Endothelial cell of umbilical vein (primary cell): Measurements from ENCODE around the gene WDR90. TPM values are rescaled to one million over a fixed set of nuclear protein-coding genes. Genes with fewer than 3 reads are reported as not detected.

Experiments
- BruUV-seq: library from RNA; stranded (reverse); fragments of 400-500 nt; replicated peaks from 2 replicates; lab custom pipeline; 2021; lab: Mats Ljungman, UMichigan
- CTCF ChIA-PET: fragments of 300-600, 350-600 bp; sonication (Branson Sonifier 250); formaldehyde crosslinking; loops from one replicate; lab custom pipeline; 2021; ENCODE audit warnings: antibody characterized with exemption, inconsistent platforms; lab: Charles Lee
- POLR2A ChIA-PET: fragments of 300-600, 350-600 bp; sonication (Branson Sonifier 250); formaldehyde crosslinking; loops from one replicate; lab custom pipeline; 2021; ENCODE audit warnings: antibody characterized with exemption, inconsistent platforms; lab: Charles Lee
- DNase-seq: peaks from one replicate; pipeline ENCODE4 v3.0.0-alpha.2; 2011; ENCODE audit warnings: low read depth, low spot score
- FAIRE-seq: peaks from 2 replicates; lab custom pipeline; 2011; peaks lifted over from hg19 to GRCh38; lab: Jason Lieb, UNC
- H2AFZ ChIP-seq: 2 replicates; pipeline ENCODE4 v1.6.0; 2012; ENCODE audit warnings: low read depth, low read length, control low read depth, inconsistent platforms
- H3K27ac ChIP-seq: 2 replicates; pipeline ENCODE4 v1.5.1; 2011; ENCODE audit warnings: low read depth, mild to moderate bottlenecking, control low read depth, low read length, moderate library complexity; ENCODE audit not compliant: insufficient read depth
- H3K27me3 ChIP-seq, 2 experiments: 2 replicates each; pipeline versions ENCODE4 v1.6.0 to v1.6.1; 2011; ENCODE audit warnings: low read length in 2 of 2, mixed read lengths in 1 of 2; ENCODE audit not compliant: control insufficient read depth in 2 of 2, insufficient read depth in 2 of 2
- H3K36me3 ChIP-seq, 2 experiments: 2 replicates in 1 of 2; 3 replicates in 1 of 2; pipeline ENCODE4 v1.5.1; 2011; ENCODE audit warnings: low read length in 2 of 2, mild to moderate bottlenecking in 1 of 2, moderate library complexity in 1 of 2; ENCODE audit not compliant: control insufficient read depth in 2 of 2, insufficient read depth in 2 of 2; ENCODE audit errors: extremely low read depth in 1 of 2
- H3K4me1 ChIP-seq: 3 replicates; pipeline ENCODE4 v1.5.1; 2011; ENCODE audit warnings: mild to moderate bottlenecking, low read length; ENCODE audit not compliant: control insufficient read depth, insufficient read depth; ENCODE audit errors: extremely low read depth
- H3K4me2 ChIP-seq: 2 replicates; pipeline ENCODE4 v1.6.1; 2011; ENCODE audit warnings: low read length, control low read depth, mixed read lengths; ENCODE audit not compliant: insufficient read depth
- H3K4me3 ChIP-seq, 3 experiments: fragments of 200-600 bp in 1 of 3; sonication (generic), shearing (Covaris generic) in 1 of 3; replicated peaks in 1 of 3; 2 replicates each; pipeline ENCODE4 v1.5.1; 2011 to 2016; ENCODE audit warnings: control low read depth in 3 of 3, low read length in 3 of 3, mild to moderate bottlenecking in 2 of 3, inconsistent platforms in 1 of 3, low read depth in 1 of 3, moderate library complexity in 1 of 3; ENCODE audit not compliant: insufficient read depth in 1 of 3
- H3K79me2 ChIP-seq: 2 replicates; pipeline ENCODE4 v1.6.0; 2012; ENCODE audit warnings: low read length, inconsistent platforms; ENCODE audit not compliant: control insufficient read depth, insufficient read depth
- H3K9ac ChIP-seq: replicated peaks from 2 replicates; pipeline ENCODE3; 2011; ENCODE audit warnings: low read length, control low read depth; ENCODE audit not compliant: insufficient read depth; ENCODE audit errors: extremely low read depth
- H3K9me1 ChIP-seq: replicated peaks from 3 replicates; pipeline ENCODE4 v1.6.0; 2011; ENCODE audit warnings: mild to moderate bottlenecking, low read length; ENCODE audit not compliant: control insufficient read depth, insufficient read depth; ENCODE audit errors: extremely low read depth
- H3K9me3 ChIP-seq: replicated peaks from 2 replicates; pipeline ENCODE4 v1.5.1; 2012; ENCODE audit warnings: low read length, inconsistent platforms; ENCODE audit not compliant: control insufficient read depth, insufficient read depth
- H4K20me1 ChIP-seq: replicated peaks from 2 replicates; pipeline ENCODE3; 2011; ENCODE audit warnings: mild to moderate bottlenecking, low read length; ENCODE audit not compliant: control insufficient read depth, insufficient read depth; ENCODE audit errors: extremely low read depth
- JUN ChIP-seq: IDR thresholded peaks from 2 replicates; pipeline ENCODE4 v1.6.1; 2011; ENCODE audit warnings: borderline replicate concordance, low read depth; ENCODE audit not compliant: insufficient read length, insufficient read depth
- POLR2A ChIP-seq: IDR thresholded peaks from 2 replicates; pipeline ENCODE4 v1.6.1; 2012; ENCODE audit warnings: low read depth, mild to moderate bottlenecking, control low read depth, low read length
- POLR2AphosphoS5 ChIP-seq: IDR thresholded peaks from 2 replicates; pipeline ENCODE4 v1.6.1; 2012; ENCODE audit warnings: low read depth, mild to moderate bottlenecking, control low read depth, low read length, moderate library complexity; ENCODE audit not compliant: insufficient read depth
- dilution Hi-C: fragments of 300-500 bp; cut with MboI; formaldehyde crosslinking; loops from one replicate; pipeline ENCODE4 v1.15.0; 2019; ENCODE audit warnings: low sequenced_read_pairs; ENCODE audit not compliant: extremely low pct_ligation_motif_present
- intact Hi-C: fragments of 100-400 bp; cut with micrococcal nuclease; formaldehyde crosslinking; loops from one replicate; pipeline ENCODE4 v1.10.0; 2022
- polyA plus RNA-seq, 4 experiments: library from polyadenylated mRNA; depleted of rRNA in 3 of 4; stranded (reverse) in 3 of 4; unstranded in 1 of 4; fragments of >200 nt; gene quantifications; 2 replicates each; pipeline versions ENCODE4 v1.2.1 to v1.2.3, GENCODE V29; 2011 to 2012; ENCODE audit warnings: missing spikeins in 1 of 4
- total RNA-seq: library from RNA; stranded (reverse); gene quantifications from 2 replicates; pipeline ENCODE4 v1.2.3, GENCODE V29; 2021
- TF ChIP-seq, protein P1 (sequence below): IDR thresholded peaks from 2 replicates; pipeline ENCODE4 v1.6.1; 2011; ENCODE audit not compliant: insufficient read depth, insufficient read length

WDR90 gene
- total and polyA plus RNA-seq, 2 donors (not counting 3 experiments of a cell fraction or from before 2014, with no cell fraction given), result 22.2 to 51.8 TPM

DNA sequence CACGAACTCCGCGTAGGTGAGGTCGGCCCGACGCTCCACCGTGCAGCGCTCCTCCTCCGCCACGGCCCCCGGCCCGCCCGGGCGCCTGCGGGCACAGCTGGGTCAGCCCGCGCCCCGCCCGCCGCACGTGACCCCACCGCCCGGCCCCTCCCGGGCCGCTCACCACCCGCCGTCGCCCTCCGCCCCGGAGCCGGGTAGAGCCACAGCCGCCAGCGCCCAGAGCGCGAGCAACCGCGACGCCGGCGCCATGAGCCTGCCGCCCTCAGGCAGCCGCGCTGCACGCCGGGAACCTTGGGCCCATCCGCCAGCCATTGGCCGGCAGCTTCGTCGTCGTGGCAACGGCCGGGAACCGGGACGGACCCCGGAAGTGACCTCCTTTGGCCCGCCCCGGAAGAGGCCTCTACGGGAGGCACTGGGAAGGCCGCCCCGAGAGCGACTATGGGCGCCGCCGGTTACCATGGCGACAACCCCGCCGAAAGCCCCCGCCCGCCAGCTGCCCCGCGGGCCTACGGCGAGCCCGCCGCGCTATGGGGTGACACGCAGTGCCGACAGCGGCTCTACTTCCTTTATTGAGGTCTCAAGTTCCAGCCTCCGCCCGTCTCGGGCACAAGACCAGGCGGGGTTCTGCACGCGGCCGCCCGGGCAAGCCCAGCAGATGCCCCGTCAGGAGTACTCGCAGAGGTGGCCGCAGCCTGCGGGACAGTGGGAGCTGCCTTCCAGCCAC lies 35.1 kb downstream of the WDR90 start, which contains the start of gene JMJD8:
Gene JMJD8, minus strand, starts transcription at position 264 of the 724 bp plus-strand sequence. Its CDS starts 15 bp downstream, at position 249.
- H3K27me3 ChIP-seq, result no peaks in the 10 kb centered on the region

DNA sequence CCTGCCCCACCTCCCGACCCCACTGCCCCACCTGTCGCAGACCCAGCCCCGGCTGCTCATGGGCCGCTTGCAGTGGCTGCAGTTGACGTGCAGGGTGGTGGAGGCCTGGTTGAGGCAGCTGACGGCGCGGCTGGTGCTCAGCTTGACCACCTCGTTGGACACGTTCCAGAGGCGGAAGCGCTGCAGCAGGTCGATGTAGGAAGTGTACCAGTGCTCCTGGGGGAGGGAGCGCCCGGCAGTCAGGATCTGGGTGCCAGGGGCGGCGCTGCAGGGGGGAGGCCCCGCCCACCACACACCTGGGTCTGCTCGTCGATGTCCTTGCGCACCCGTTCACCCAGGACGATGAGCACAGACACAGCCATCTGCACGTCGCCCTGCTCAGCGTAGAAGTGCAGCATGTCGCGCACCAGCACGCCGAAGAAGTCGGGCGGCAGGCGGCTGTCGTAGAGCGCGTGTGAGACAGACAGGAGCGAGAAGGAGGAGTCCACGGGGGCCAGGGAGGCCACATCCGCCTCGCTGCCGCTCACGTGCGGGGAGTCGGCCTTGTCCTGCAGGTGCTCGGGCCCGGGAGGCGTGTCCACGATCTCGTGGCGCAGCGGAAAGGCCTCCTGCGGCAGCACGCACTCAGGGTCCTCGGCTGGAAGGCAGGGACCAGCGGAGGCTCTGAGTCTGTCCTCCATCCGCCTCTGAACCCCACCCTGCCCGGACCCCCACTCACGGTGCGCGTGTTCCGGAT lies 36.0 kb downstream of the WDR90 start:
- Histone ChIP-seq H3K4me2 (no peak overlapping the region), H2AFZ (no peak overlapping the region), H3K4me1 (peaks cover 26% of the 10 kb centered on the region), H3K9me3 (no peaks in the 10 kb centered on the region), H3K9me1 (no peaks in the 10 kb centered on the region), H3K4me3 (no peak overlapping the region), H3K36me3 (peaks cover 7 to 22% of the 10 kb centered on the region in 2 experiments), H3K27ac (no peak overlapping the region), H3K27me3 (no peaks in the 10 kb centered on the region), H3K79me2 (peaks cover 31% of the 10 kb centered on the region), H4K20me1 (no peaks in the 10 kb centered on the region), H3K9ac (no peak overlapping the region)
- TF ChIP-seq POLR2A, result no peak
- intact Hi-C loops, result no loop called here
- FAIRE-seq (no peak), DNase-seq (no peak)
- dilution Hi-C loops, result no loop called here
- CTCF ChIA-PET, result interaction anchor here (1.5 to 1.8 kb wide), 2 partner anchors 10 to 106 kb away, joined by 4 to 5 read pairs; partner anchors contain the start of gene RHBDL1
- BruUV-seq, result no TSS peak
- POLR2A ChIA-PET, result no interaction called here

More for the DNA sequence above, 35.1 kb downstream of the WDR90 start, which contains the start of gene JMJD8:
- peak within 1 kb of the TSS; percentile 26 for H2AFZ ChIP-seq
- FAIRE-seq (peak; percentile 90), DNase-seq (peak; percentile 87)
- ChIA-PET CTCF (interaction anchor here (1.5 kb wide), 1 partner anchor 9 kb away, joined by 4 read pairs; the partner anchor contains the start of gene RHBDL1), POLR2A (no interaction called here)
- H3K4me3 ChIP-seq, result peak within 1 kb of the TSS in 2 of 3 experiments; percentile 12 to 71
- H4K20me1 ChIP-seq, result no peaks in the 10 kb centered on the region
- H3K9me3 ChIP-seq, result no peaks in the 10 kb centered on the region
- peaks cover 7 to 22% of the 10 kb centered on the region in 2 experiments for H3K36me3 ChIP-seq
- H3K4me1 ChIP-seq, result peaks cover 20% of the 10 kb centered on the region
- no peak within 1 kb of the TSS for H3K9ac ChIP-seq
- BruUV-seq, result no TSS peak
- peak within 1 kb of the TSS; percentile 44 for H3K4me2 ChIP-seq
- peak within 1 kb of the TSS; percentile 35 for H3K27ac ChIP-seq
- peaks cover 31% of the 10 kb centered on the region for H3K79me2 ChIP-seq
- TF ChIP-seq POLR2AphosphoS5 (peak; percentile 98), JUN (no peak), POLR2A (peak; percentile 94)
- TF ChIP-seq, protein P1, sequence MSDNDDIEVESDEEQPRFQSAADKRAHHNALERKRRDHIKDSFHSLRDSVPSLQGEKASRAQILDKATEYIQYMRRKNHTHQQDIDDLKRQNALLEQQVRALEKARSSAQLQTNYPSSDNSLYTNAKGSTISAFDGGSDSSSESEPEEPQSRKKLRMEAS, result peak; percentile 79
- intact Hi-C loops (no loop called here), dilution Hi-C loops (no loop called here)
- H3K9me1 ChIP-seq, result no peaks in the 10 kb centered on the region
